HG03280 (cell line): ENCODE measurements around the gene DVL3.
"Not testable (repeated sequence)": the region's sequence is repeated elsewhere in the genome, so short reads cannot be mapped to it uniquely, and the experiment has no call there.

ENCODE experiments used
- ATAC-seq: cut with Tn5 transposase; IDR thresholded peaks from one replicate; pipeline ENCODE4 v1.9.1; 2021; ENCODE audit warnings: mild to moderate bottlenecking, moderate library complexity; ENCODE audit not compliant: unreplicated experiment

The DVL3 gene

DNA sequence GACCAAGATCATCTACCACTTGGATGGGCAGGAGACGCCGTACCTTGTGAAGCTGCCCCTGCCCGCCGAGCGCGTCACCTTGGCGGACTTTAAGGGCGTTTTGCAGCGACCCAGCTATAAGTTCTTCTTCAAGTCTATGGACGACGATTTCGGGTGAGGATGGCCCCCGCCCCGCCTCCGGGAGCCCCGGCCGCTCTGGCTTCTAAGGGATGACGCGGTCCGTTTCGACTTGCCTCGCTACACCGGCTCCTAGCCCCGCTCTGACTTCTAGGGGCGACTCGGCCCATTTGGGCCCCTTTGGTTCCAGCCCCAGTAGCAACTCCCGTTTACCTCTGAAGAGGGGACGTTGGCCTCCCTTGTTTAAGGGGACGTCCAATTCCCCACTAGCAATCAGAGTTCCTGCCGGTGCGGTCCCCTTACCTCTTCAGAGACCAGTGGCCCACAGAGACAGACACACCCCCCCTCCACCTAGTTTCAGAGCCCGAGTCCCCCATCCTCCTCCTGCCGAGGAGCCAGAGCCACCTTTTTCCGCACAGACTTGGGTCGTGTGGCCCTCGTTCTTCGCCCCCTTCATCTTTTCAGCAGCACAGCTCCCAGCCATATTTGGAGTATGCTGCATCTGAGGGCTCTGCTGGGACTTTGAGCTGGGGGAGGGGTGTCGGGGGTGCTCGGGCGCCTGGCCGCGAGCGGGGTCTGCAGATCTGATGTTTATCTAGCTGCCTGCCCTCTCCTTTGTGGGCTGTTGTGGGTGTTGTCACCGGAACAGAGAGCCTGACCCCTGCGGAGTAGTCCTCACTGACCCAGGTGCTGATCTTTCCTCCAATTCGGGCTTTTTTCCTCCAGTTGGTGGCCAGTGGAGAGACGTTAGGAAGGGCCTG, 706 bp downstream of the DVL3 start:
- peak; percentile 33 for ATAC-seq

DNA sequence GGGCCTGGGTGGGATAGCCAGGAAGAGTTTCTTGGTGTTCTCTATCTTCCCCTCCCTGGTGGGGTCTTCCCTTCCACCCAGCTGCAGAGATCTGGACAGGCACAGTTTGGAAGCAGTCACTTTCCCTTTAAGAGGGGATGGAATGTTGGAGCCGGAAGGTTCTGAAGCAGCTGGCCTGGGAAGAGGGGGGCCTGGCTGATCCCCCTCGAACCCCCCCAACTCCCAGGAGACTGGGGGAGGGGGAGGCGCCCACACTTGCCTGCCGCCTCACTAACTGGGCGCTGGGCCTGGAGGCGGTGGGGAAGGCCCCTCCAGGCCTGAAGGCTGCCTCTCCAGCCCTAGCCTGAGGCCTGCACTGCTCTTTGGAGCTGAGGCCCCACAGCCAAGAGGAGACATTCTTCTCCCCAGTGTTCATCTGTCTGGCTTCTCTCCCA, 1.4 kb downstream of the DVL3 start:
- ATAC-seq, result no peak

DNA sequence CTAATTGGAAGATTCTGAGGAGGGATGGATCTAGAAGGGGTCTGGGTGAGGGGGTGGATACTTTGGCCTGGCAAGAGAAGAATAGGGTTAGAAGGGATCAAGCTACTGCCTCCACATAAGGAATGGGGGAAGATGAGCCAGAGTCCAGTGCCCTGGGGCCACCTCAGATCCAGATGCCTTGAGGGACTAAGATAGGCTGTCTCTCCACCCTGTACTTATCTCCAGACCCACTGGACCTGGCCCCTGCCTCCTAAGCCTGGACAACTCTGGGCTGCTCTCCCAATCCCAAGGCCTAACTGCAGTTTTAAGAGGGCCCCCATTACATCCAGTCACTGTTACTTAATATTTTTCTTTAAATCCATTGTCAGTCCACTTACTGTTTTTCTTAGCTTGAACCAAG, 2.0 kb downstream of the DVL3 start:
- no peak for ATAC-seq

DNA sequence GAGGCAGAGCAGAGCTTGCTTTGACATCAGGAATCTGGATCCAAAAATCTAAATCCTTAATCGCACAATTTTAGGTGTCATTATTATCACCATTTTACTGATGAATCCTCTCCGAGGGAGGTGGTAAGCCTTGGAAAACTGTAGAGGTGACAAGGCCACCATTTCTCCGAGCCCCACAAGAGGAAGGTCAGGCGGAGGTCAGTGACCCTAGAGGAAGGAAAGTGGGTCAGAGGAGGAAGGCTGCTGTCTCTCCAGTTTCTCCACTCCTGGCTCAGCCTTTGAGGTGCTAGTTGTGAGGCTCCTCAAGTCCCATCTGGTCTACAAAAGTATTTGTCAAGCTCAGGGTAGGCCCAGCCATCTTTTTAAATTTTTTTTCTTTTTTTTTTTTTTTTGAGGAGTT, 3.2 kb downstream of the DVL3 start:
- no peak for ATAC-seq

DNA sequence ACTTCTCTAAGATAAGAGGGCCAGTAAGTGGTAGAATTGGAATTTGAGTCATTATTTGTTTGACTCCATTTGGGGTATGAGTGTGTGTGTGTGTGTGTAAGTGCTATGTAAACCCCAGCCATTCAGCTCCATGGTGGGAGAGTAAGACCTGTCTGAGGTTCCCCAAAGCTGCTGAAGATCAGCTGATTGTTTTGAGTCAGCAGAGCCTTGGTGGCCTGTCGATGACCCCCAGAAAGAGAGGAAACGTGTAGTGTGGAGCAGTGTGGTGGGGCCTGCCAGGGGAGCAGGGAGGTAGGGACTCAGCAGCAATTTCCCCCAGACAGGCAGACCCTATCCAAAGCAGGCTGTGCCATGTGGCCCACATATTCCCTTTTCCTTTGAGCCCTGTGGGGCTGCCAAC, 5.3 kb downstream of the DVL3 start:
- ATAC-seq, result no peak

DNA sequence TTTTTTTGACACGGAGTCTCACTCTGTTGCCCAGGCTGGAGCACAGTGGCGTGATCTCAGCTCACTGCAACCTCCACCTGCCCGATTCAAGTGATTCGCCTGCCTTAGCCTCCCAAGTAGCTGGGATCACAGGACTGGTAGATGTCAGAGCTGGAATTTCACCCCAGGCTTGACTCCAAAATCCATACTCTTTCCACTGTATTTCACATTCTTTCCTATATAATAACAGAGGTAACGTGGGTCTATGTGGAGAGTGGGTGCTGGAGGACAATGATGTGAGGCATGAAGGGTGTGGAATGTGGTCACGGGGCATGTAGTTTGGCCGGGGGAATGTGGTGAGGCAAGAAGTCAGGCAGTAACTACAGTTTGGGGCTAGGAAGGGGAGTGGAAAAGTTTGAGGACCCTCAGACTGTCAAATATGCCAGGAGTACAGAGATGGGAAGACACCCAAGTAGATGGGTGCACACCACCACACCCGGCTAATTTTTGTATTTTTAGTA, 7.4 kb downstream of the DVL3 start:
- not testable (repeated sequence) for ATAC-seq

DNA sequence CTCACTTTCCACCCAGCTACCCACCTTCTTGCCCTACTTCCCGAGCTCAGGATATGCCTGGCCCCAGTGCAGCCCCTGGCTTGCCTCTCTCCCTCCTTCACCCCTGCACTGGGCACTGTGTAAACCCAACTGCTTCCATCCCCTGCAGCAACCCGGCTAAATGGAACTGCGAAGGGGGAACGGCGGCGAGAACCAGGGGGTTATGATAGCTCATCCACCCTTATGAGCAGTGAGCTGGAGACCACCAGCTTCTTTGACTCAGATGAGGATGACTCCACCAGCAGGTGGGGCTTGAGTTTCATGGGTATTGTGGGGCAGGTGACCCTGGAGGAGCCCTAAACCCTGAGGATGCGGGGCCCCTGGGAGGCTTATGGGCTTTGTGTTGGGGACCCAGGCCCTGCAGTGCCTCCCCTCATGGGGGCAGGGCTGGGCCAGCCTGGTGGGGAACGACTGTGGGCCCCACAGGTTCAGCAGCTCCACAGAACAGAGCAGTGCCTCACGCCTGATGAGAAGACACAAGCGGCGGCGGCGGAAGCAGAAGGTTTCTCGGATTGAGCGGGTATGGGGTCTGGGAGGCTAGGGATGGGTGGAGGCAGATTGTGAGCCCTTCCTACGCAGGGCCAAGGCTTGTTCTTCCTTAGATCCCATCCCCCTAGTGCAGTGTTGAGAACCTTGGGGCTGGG, 9.6 kb downstream of the DVL3 start:
- ATAC-seq, result no peak

DNA sequence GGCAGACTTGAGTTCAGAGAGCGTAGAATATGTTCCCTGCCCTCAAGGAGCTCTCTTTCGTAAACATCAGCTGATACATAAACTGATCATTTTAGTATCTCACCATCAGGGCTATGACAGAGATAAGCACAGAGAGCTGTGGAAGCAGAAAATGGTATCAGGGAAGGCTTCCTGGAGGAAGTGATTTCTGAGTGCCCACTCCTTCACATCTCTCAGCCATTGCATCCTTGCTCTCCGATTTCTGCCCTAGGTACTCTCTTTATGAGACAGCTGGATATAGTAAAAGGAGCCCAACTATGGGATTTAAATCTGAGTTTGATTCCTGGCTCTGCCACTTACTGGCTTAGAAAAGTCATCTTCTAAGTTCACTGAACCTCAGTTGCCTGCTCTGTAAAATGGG, 10.4 kb downstream of the DVL3 start:
- no peak for ATAC-seq

DNA sequence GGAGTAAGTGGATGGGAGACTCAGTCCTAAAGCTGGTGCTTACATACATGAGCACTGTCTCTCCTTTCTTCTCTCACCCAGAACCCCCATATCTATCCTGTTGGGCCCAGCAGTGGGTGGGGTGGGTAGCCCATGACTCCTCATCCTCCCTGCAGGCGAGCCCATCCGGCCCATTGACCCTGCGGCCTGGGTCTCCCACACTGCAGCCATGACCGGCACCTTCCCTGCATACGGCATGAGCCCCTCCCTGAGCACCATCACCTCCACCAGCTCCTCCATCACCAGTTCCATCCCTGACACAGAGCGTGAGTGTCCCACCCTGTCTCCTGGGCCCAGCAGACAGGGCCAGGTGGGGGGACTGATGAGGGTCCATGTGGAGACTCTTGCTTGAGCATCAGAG, 11.5 kb downstream of the DVL3 start:
- ATAC-seq, result no peak

DNA sequence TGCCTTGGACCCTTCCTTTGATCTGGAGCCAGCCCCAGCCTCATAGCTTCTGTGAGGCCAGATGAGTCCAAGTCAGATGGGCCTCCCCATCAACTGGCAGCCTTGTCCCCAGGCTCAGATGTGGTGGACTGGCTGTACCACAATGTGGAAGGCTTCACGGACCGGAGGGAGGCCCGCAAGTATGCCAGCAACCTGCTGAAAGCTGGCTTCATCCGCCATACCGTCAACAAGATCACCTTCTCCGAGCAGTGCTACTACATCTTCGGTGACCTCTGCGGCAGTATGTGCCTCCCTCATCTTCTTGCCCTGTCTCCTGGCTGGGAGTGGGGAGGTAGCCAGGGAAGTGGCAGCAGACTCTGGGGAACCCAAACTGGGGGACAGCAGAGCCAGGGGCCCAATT, 12.6 kb downstream of the DVL3 start:
- no peak for ATAC-seq

DNA sequence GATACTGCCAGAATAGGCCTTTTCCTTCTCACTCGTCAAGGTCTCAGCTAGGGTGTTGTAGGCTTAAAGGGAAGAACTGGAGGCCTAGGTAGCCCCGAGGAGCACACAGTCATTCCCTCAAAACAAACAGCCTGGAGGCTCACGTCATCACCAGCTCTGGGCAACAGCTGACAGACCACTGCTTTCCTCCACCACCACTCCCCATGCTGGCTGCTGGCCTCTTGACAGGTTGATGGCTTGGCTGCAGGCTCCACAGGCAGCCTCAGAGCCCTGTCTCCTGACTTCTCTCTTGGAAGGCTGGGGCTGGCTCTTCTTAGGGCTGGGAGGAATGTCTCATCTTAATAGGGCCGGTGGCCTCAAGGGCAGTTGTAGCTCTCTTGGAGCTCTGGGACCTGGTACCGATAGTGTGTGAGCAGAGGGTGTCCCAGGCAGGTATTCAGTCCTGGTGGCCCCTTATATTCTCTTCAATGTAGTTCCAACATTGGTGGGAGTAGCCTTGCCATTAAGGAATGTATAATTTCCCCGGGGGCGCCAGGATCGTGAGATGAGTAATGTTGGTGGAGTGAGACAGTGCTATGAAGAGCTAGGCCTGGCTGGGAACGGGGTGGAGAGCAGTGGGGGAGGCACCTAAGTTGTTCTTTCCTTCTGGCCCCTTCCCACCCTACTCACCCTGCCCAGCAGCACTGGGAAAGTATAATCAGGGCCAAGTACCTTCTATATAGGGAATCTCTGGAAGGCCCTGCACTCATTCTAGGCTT, 13.4 kb downstream of the DVL3 start:
- ATAC-seq, result no peak

DNA sequence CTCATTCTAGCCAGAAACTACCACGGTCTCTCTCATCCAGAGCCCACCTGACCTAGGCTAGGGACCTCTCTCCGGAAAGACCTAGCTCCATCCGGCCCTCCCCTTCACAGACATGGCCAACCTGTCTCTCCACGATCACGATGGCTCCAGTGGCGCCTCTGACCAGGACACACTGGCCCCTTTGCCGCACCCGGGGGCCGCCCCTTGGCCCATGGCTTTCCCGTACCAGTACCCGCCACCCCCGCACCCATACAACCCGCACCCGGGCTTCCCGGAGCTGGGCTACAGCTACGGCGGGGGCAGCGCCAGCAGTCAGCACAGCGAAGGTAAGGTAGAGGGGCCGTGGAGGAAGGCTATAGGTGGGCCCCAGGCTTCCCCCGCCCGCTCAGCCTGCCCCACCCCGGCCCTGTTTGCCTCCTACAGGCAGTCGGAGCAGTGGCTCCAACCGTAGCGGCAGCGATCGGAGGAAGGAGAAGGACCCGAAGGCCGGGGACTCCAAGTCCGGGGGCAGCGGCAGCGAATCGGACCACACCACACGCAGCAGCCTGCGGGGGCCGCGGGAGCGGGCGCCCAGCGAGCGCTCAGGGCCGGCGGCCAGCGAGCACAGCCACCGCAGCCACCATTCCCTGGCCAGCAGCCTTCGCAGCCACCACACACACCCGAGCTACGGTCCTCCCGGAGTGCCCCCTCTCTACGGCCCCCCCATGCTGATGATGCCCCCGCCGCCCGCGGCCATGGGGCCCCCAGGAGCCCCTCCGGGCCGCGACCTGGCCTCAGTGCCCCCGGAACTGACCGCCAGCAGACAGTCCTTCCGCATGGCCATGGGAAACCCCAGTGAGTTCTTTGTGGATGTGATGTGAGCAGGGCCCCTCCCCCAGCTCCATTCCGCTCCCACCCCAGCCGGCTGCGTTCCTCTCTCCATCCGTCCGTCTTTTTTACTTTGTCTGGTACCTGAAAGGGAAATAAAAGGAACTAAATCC, 15.0 kb downstream of the DVL3 start:
- no peak for ATAC-seq

DNA sequence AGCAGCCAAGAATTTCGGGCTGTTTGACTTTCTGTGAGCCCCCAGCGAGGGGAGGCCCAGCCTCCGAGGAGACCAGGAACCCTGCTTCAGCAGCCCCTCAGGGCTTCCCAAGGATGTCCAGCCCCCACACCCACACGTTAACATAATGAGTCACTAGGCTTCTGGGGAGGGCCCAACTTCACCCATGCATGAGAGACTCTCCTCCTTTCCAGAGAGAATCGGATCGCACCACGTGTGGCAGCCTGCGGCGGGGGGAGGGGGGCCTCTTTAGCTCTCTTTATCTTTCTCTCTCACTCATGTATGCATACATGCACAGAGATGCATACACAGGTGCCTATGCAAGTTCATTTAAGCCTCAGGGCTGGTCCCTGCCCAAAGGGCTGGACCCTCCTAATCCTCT, 16.4 kb downstream of the DVL3 start:
- no peak for ATAC-seq

DNA sequence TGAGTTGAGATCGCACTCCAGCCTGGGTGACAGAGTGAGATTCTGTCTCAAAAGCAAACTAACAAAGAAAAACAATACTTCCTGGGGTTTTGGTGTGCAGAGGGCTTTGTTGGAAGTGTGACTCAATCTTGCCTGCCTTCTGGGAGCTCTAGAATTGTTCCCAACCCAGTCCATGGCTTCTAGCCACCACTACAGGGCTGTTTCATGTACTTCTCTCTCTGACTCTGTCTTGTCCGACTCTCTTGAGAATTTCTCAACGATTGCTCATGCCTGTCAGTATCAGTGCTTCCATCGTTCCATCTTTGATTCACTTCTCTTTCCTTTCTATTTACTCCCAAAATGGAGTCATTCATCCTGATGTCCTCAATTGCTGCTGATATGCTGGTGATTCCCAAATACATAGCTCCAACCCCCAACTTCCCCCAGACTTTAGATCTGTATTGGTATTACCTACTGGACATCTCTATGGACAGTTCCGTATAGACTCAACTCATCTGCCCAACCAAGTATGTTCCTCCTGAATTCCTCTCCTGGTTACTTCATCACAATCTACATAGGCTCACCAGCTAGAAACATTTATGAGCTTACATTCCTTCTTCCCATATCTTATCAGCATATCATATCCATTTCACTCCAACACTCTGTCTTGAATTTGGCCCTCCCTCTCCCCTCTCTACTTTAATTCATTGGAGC, 17.6 kb downstream of the DVL3 start:
- no peak for ATAC-seq

DNA sequence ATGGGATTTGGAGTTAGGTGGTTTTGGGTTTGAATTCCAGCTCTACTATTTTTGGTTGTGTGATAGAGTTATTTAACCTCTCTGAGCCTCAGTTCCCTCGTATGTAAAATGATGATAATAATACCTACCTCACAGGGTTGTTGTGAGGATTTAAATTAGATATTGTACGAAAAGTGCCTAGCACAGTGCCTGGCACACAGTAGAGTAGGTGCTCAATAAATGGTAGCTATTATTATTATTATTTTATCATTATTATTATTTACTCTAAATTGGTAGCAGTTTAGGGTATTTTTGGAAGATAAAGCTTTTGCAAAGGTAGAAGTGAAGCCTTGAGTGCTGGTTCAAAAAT, 18.2 kb downstream of the DVL3 start:
- ATAC-seq, result no peak

DNA sequence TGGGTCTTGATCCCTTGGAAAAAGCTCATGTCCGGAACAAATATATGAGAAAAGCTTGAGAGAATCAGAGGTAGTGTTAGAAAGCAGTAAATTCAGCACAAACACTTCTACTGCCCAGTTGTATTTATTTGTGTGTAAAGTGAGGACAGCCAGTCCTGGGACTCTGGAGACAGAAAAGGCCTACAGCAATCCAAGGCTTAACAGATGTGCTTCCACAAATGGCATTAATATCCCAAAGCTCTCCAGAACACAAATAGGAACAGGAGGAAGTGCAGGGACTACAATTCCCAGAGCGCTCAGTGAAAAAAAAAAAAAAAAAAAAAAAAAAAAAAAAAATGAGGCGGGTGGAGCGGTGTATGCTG, 19.1 kb downstream of the DVL3 start:
- ATAC-seq, result no peak

DNA sequence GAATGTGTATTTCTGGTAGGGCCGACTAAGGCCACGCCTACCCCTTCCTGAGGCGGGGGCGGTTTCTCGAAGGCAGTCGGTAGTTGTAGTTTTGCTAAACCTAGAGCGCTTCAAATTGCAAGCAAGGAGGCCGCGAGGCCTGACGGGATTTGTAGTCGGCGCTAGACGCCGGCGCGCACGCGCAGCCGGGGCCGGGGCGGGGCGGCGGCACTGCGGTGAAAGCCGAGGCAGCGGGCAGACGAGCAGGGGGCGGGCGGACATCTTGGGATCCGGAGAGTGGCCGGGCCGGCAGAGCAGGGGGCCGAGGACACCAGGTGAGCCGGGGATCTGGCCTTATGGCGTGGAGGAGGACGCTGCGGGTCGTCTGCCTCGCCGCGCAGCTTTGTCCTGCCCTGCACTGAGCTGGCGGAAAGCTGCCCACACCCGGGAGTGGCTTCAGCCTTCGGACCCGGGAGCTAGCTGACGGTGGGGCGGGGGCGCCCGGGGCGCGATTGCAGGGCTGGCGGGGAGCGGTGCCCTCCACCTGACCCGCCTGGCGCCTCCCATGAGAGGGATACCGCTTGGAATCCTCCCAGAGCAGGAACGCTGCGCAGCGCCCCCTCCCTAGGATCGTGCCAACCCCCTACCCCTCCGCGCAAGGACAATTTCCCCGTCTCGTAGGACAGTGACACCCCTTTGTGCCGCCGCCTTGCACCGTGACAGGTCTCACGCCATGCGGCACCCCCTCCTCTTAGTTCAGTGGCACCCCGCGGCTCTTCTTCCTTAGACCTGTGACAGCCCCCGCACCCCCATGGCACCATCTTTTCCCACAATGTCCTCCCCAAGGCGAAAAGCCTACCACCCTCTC, 19.7 kb downstream of the DVL3 start, which contains the start of gene AP2M1:
Gene AP2M1, plus strand, starts transcription at position 210 of the 847 bp plus-strand sequence. CDS start 2,139 bp downstream, outside the sequence.
- ATAC-seq, result peak; percentile 95

DNA sequence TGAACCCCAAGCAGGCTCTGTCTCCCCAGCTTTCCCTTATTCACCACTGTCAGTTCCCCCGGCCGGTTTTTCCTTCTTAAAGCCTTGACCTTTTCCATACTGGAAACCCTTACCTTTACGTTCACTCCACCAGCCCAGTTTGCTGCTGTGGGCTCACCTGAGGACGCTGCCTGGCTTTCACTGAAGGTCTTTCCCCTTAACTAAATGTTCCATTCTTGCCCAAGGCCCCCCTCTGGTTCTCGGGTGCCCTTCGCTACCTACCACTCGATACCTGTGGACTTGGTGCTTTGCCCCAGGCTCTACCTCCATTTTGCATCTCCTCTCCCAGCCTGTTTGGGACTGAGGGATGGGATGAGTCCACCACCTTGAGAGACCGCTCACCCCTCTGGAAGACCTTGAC, 20.3 kb downstream of the DVL3 start:
- ATAC-seq, result no peak

DNA sequence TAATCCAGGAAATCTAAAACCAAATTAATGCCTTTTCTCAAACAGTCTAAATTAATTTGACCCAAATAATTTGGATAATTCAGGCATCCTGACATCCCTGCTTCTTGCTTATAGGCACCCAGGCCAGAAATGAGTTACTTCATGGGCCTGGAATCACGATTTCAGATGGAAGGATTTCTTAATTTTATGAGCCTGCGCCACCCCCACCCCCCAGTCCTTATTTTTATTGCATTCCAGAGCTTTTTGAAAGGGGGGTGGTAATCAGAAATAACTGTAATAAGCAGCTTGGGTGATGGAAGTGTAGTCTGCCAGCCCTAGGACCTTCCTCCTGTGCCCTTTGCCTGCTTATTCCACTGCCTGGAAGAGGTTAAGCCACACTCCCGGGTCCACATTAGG, 20.8 kb downstream of the DVL3 start:
- no peak for ATAC-seq
